ENCODE results near the gene ACP3.
A peak's percentile ranks its signal among the peaks of the same experiment; 100 is the strongest.
"Not testable (repeated sequence)": the region's sequence is repeated elsewhere in the genome, so short reads cannot be mapped to it uniquely, and the experiment has no call there.

The ACP3 gene

DNA sequence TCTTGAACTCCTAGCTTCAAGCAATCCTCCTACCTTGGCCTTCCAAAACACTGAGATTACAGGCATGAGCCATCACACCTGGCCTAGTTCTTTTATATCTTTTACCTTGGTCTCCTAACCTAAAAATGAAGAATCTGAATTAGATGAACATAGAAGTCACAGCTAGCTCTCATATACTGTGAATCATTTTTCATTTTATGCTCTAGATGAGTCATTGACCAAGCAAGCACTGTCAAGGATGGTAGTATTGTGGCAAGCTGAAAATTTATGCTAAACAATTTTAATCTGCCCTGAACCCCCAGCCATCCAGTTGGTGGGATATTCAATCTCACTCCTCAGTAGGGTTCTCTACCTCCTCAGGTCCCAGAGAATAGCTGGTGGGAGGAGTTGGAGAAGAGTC, 51.8 kb downstream of the ACP3 start:
- DNase-seq = no peak

GRCh38 chr3:132376945-132377354, 59.7 kb downstream of the ACP3 start:
- DNase-seq = not testable (repeated sequence)

GRCh38 chr3:132378048-132378762, 61.0 kb downstream of the ACP3 start:
- DNase-seq = no peak

DNA sequence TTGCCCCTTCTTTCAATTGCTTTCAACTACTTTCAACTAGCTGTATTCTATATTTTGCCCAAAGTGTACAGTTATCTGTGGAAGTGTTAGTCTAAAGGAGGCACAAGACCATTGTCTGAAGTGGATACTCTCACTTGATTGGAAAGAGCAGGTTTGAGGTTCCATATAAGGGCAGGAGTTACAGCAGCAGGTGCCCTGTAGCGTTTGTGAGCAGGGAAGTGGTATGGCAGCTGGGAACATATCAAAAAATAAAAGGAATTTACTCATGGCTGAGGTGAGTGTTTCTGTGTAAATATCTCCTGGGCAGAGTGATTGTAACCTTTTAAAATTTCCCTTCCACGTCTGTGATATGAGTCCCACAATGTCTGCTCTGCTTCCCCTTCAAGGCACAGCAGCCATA, 61.6 kb downstream of the ACP3 start:
- no peak for DNase-seq

GRCh38 chr3:132380920-132381319, 63.7 kb downstream of the ACP3 start:
- no peak for DNase-seq

DNA sequence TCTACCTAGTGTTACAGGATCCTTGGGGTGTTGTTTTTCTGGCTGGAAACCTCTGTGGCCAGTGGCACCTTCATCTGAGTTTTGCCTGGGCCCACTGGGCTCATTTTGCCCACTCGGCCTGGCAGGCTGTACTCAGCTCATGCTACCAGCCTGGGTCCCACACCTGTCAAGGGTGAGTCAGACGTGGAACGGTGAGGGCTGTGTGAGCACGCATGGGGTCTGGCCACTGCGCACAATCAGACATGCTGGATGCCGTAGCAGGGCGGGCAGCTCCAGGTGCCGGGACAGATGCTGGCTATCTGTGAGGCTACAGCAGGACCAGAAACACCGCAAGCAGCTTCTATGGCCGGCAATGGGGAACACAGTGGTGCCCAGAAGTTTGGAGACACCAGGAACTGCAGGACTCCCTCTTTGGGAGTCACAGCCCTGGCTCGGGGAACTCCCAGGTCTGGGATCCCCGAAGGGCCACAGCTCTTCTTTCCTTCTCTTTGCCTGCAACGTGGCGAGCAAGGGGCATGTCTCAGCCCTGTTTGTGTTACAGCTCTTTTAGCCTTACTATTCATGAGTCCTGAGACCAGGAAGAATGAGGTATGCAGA, 64.2 kb downstream of the ACP3 start:
- no peak for DNase-seq

DNA sequence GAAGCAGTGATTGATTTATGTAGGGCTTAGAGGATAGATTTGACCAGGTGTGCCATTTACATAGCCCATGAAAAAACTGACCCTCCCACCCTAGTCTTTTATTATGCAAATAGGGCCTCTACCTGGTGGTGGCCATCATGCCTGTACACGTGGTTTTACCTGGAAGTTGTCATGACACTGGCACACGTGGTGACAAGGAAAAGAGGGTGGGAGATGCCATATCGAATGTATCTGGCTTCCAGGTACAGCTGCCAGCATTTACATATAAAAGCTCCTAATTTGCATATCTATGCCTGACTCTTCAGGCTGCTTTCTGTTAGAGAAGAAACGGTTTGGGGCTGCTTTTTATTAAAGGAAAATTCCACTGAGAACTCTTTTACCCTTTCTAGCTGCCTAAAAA, 65.1 kb downstream of the ACP3 start:
- DNase-seq = no peak

DNA sequence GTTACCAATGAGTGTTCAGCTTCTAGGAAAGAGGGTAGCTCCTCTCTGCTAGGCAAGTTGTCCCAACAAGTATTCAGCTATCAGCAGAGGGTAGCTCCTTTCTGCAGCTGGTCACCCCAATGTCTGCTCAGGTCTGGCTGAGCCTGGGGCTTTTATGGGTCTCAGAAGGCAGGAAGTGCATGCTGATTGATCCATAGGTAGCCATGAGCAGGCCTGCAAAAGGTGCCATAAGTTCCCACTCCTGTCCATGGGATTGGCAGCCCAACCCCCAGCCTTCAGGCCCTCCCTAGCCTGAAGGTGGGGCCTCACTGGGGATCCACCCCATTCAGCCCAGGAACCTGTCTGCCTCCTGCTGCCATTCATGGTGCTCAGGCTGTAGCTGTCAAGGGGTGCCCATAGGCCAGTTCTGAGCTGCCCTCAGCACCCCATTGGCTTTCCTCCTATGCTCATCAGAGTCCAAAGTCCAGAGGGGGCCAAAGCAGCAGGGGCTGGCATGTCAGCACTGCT, 65.5 kb downstream of the ACP3 start:
- DNase-seq = no peak

DNA sequence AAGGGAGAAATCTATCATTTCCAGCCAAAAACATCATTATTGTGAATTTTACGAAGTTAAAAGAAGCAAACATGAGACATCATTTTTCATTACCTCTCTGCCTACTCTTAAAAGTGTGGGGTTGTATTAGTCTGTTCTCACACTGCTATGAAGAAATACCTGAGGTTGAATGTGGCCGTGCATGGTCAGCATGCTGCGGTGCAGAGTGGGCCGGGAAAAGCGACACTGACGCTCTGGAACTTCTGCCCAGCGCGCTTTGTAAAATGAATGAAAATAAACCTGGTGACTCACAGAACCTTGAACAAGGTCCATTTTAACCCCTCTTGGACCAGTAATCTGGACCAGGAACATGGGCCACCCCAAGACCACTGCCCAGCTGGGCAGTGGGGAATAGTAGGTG, 69.1 kb downstream of the ACP3 start:
- no peak for DNase-seq

DNA sequence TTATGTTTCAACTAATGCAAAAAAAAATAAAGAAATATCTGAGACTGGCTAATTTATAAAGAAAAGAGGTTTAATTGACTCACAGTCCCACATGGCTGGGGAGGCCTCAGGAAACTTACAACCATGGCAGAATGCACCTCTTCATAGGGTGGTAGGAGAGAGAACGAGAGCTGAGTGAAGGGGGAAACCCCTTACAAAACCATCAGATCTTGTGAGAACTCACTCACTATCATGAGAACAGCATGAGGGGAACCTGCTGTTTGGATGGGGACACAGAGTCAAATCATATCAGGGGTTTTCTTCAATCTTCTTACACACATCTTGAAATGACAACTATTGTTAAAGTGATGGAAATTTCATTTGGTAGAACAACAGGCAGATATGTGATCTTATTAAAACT, 75.5 kb downstream of the ACP3 start:
- DNase-seq = not testable (repeated sequence)

- DNase-seq = peak; percentile 59
These were observed 77.1 kb downstream of the ACP3 start for GRCh38 chr3:132394320-132394719.

- DNase-seq = no peak
These were observed 77.9 kb downstream of the ACP3 start for GRCh38 chr3:132395126-132395525.

- DNase-seq = no peak
These were observed 79.0 kb downstream of the ACP3 start for GRCh38 chr3:132396255-132396654.

DNA sequence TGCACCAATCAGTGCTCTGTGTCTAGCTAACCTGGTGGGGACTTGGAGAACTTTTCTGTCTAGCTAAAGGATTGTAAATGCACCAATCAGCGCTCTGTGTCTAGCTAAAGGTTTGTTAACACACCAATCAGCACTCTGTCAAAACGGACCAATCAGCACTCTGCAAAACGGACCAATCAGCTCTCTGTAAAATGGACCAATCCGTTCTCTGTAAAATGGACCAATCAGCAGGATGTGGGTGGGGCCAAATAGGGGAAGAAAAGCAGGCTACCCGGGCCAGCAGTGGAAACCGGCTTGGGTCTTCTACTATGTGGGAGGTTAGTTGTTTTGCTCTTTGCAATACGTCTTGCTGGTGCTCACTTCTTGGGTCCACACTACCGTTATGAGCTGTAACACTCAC, 79.6 kb downstream of the ACP3 start:
- DNase-seq = not testable (repeated sequence)

- DNase-seq = peak; percentile 76
These were observed 82.1 kb downstream of the ACP3 start for GRCh38 chr3:132399054-132399929.

- DNase-seq = no peak
These were observed 84.0 kb downstream of the ACP3 start for GRCh38 chr3:132401255-132401654.

DNA sequence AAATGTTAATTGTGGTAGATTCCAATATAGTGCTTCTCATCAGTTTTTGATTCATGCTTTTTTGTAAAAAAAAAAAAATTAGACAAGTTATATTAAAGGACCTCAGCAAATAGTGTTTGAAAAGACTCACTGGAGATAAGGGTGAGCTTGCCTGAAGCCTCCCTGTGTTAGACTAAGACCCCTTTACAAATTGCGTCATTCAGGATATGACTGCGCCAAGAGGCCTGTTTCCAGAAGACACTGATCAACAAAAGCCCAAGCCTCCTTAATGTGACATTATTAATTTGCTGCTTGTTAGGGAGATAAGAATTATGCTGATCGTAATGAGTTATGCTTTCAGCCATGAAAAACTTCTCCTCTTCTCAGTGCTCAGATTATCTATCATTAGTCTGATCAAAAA, 87.1 kb downstream of the ACP3 start:
- DNase-seq = no peak

DNA sequence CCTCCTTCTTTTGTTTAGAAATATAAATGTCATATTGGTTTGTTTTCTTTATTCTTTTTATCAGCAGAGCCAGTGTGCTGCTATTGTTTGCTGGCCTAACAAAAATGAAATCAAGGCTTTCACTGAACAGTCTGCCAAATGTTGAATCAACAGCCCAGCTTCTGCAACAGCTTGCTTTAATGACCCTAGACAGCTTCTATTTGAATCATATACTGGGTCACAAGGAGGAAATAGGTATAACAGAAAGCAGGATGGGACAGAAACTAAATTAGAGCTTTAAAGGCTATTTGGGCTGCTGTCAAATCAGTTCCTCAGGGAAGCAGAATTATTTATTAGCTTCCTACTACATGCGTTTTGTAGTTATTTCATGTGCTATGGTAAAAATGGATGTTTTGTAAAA, 88.0 kb downstream of the ACP3 start:
- no peak for DNase-seq

GRCh38 chr3:132405609-132406299, 88.5 kb downstream of the ACP3 start:
- peak; percentile 1 for DNase-seq

- DNase-seq = no peak
These were observed 89.4 kb downstream of the ACP3 start for GRCh38 chr3:132406587-132406986.

DNA sequence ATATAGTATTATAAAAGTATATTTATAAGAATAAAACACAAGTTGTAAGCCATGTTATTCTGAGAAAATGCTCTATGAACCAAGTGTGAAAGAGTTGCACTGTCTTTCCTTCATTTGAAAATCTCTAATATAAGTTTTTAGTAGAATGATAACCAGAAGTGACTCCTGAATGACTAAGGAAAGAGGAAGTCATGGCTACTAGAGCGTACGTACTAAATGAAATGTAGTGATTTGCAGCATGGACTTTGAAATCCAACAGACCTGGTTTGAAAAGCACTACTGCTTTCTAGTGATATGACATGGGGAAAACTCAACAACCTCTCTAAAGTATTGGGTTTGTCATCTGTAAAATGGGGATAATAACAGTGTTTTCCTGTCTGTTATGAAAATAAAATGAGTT, 89.8 kb downstream of the ACP3 start:
- DNase-seq = no peak

Measured in eye (tissue), 1 donor.